HG02798 (cell line): Measurements from ENCODE around the gene KCNQ1OT1.

Experiments used
- ATAC-seq: cut with Tn5 transposase; IDR thresholded peaks from one replicate; pipeline ENCODE4 v1.9.1; 2021; ENCODE audit warnings: mild to moderate bottlenecking; ENCODE audit not compliant: unreplicated experiment, poor library complexity

The KCNQ1OT1 gene

GRCh38 chr11:2625183-2625582 lies 74.6 kb downstream of the KCNQ1OT1 start:
- ATAC-seq = no peak

DNA sequence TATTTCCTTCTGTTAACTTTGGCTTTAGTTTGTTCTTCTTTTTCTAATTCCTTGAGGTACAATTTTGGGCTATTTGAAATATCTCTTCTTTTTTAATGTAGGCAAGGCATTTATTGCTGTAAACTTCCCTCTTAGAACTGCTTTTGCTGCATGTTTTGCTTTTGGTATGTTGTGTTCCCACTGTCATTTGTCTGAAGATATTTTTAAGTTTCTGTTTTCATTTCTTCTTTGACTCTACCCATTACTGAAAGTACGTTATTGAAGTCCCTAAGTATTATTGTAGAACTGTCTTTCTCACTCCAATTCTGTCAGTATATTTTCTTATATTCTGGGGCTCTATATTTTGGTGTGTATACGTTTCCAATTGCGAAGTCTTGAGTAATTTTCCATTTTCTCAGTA lies 77.9 kb downstream of the KCNQ1OT1 start:
- no peak for ATAC-seq

DNA sequence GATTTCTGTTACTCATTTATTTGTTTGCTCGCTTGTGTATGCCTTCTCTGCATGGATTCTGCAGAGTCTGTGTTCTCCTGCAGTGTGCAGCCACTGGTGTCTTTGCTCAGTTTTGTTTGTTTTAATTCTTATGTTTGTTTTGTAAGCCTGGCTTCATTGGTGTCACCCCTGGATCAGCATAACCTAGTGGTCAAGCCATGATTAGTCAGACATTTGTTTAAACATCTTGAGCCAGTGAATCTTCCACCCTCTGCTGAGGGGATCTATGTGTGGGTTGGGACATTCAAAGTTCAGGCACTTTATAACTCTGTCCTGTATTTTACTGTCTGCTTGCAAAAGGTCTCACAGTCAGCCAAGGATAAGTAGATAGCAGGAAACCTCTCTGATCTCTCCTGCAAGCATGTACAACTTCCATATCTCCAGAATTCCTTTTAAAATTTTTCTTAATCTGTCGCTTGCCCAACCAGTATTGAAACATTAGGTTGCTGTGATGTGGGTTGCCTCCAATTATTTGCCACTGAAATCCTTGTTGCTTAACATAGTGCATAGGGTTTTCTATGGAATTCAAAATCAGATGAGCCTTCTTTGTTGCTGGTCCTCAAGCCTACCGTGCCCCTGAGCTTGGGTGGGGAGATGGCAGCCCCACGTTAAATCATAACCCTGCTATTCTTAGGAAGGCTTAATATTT lies 86.8 kb downstream of the KCNQ1OT1 start:
- no peak for ATAC-seq

GRCh38 chr11:2609345-2609744 lies 90.4 kb downstream of the KCNQ1OT1 start:
- ATAC-seq = no peak

- no peak for ATAC-seq
Observed at GRCh38 chr11:2599561-2600189, 100.1 kb downstream of the KCNQ1OT1 start.

DNA sequence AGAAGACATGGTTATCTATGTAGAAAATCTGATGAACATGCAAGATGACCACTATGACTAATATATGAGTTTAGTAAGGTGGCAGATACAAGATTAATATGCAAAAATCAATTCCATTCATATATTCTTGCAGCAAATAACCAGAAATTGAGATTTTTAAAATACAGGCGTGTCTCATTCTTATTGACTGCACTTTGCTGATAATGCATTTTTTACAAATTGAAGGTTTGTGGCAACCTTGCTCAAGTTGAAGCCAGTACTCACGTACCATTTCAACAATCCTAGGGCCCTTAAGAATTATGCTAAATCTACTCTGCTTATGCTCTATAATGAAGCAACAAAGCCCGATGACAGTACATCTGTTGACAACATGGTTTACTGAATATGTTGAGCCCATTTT lies 104.6 kb downstream of the KCNQ1OT1 start:
- ATAC-seq = no peak

- no peak for ATAC-seq
Observed at GRCh38 chr11:2594267-2594666, 105.5 kb downstream of the KCNQ1OT1 start.

GRCh38 chr11:2593393-2593950 lies 106.3 kb downstream of the KCNQ1OT1 start:
- ATAC-seq = no peak

DNA sequence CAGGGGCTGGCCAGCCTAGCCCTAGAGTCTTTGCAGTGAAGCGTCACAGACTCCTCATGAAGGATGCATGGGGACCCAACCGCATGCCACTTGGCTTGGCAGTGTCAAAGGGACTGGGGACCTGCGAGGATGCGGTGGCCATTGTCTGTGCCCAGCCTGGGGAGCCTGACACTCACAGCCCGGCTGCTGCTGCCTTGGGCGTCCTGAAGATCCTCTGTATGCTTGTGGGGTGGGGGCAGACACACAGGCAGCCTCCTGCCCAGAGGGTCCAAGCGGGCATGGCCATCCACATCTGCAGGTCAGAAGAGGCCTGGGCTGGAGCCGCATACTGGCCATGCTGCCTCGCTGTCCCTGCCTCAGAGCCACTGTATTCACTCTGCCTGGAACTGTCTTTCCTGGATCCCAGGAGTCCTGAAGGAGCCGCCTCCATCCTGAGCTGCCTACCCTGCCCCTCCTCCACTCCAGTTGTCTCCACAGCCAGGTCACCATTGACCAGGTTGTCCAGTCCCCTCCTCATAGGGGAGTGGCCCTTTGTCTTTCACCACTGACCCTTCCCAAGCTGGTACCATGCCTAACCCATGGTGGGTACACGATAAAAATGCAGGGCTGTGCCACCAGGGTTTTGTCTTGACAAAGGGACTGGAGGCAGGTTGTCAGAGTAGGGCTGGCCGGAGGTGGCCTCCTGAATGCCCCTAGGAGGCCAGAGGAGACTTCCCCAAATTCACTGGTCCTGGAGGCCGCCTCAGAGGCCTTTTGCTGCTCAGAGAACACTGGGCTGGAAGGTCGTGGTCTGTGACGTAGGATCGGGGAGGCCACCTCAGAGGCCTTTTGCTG lies 107.0 kb downstream of the KCNQ1OT1 start:
- no peak for ATAC-seq

GRCh38 chr11:2591805-2592204 lies 108.0 kb downstream of the KCNQ1OT1 start:
- no peak for ATAC-seq

DNA sequence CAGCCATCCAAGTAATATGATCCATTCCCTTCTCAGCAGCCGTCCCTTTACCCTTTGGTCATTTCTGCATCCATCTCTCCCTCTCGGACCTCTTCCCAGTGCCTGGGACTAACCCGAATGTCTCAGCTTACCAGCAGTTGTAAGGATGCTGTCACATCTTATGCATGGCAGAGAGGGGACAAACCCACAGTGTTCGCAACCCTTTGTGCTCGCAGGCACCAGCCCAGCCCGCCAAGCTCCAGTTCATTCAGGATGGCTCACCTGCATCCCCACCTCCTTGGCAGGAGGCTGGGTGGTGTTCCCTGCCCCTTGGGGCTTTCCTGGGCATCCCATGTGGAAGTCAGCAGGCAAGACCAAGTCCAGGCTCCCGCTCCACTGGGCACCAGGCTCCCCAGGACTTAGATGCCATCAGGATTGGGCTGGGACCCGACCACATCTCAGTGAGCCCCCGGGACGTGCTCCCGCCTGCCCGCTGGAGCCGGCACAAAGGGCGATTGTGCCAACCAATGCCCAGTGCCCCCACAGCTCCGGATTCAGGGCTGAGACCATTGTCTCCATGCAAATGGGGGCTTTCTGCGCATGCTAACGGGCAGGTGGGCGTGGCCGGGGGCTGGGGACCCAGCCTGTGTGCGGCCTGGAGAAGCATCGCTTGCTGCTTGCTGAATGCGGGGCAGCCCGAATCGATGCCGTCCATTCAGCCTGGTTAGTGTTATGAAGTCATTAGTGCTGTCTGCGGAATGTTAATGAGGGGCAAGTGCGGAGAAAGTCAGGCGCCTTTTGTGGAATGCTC lies 108.6 kb downstream of the KCNQ1OT1 start:
- ATAC-seq = no peak

GRCh38 chr11:2590131-2590964 lies 109.4 kb downstream of the KCNQ1OT1 start:
- no peak for ATAC-seq

DNA sequence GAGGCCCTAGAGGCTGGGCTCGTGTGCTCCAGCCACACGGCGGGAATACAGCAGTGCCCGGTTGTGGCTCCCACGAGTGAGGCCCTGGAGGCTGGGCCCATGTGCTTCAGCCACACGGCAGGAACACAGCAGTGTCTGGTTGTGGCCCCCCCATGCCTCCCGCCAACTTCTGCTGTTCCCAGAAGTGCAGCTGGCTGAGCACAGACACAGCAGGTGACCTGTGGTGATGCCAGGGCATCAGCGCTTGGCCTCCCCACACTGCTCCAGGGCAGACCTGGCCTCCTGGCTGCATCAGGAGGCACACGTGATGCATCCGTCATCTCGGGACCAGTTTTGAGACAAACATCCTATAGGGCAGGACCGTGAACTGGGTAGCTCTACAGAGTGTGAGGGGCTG lies 110.3 kb downstream of the KCNQ1OT1 start:
- ATAC-seq = no peak

- ATAC-seq = no peak
Observed at GRCh38 chr11:2588809-2589537, 110.8 kb downstream of the KCNQ1OT1 start.

GRCh38 chr11:2587976-2588748 lies 111.6 kb downstream of the KCNQ1OT1 start:
- no peak for ATAC-seq

- no peak for ATAC-seq
Observed at GRCh38 chr11:2587132-2587930, 112.5 kb downstream of the KCNQ1OT1 start.

GRCh38 chr11:2586793-2587131 lies 113.0 kb downstream of the KCNQ1OT1 start:
- ATAC-seq = no peak
